Measurements from ENCODE around the gene ZNF506.

DNA sequence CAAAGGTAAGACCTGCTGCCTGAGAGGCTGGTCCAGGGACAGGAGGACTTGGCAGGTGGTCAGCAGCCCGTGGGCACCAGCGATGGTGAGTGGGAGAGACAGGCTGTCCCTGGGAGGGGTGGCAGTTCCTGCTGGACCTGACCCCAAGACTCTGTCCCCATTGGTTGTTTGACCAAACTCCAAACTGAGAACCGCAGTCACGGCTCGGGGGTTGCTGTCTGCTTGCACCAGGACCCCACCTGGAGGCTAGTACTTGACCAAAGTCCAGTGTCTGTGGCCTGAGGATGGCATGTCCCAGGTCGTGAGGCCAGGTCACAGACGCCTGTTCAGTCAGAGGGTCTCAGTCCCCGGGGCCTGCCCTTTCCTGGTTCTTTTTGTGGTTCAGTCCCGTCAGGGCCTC, 78.8 kb downstream of the ZNF506 start:
- TF ChIP-seq, protein P1, sequence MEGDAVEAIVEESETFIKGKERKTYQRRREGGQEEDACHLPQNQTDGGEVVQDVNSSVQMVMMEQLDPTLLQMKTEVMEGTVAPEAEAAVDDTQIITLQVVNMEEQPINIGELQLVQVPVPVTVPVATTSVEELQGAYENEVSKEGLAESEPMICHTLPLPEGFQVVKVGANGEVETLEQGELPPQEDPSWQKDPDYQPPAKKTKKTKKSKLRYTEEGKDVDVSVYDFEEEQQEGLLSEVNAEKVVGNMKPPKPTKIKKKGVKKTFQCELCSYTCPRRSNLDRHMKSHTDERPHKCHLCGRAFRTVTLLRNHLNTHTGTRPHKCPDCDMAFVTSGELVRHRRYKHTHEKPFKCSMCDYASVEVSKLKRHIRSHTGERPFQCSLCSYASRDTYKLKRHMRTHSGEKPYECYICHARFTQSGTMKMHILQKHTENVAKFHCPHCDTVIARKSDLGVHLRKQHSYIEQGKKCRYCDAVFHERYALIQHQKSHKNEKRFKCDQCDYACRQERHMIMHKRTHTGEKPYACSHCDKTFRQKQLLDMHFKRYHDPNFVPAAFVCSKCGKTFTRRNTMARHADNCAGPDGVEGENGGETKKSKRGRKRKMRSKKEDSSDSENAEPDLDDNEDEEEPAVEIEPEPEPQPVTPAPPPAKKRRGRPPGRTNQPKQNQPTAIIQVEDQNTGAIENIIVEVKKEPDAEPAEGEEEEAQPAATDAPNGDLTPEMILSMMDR (IDR thresholded peaks at IDR 0.05), result no peak
- no peak for TF ChIP-seq POLR2A (IDR thresholded peaks at IDR 0.05)
